RWPE1 (cell line): Measurements from ENCODE around the gene PYHIN1.

Source experiments
- CTCF ChIA-PET: fragments of 350-600 bp; sonication (Branson Sonifier 250); formaldehyde crosslinking; extraction: SDS; loops from one replicate; lab custom pipeline; 2021; lab: Yijun Ruan, JAX
- POLR2A ChIA-PET: fragments of 400-600 bp; formaldehyde crosslinking; extraction: SDS; loops from one replicate; lab custom pipeline; 2020; ENCODE audit warnings: antibody characterized with exemption; ENCODE audit not compliant: low non-redundant PET; lab: Yijun Ruan, JAX
- DNase-seq: peaks from one replicate; pipeline ENCODE4 v3.0.0; 2012; ENCODE audit warnings: low spot score
- H3K27ac ChIP-seq: fragments of 450-650 bp; 2 replicates; pipeline ENCODE4 v1.5.1; 2017
- TF ChIP-seq, protein P1 (sequence below): fragments of 450-650 bp; conservative IDR thresholded peaks from 2 replicates; pipeline ENCODE4 v1.5.1; 2017; ENCODE audit warnings: low read depth, mild to moderate bottlenecking

PYHIN1 gene

DNA sequence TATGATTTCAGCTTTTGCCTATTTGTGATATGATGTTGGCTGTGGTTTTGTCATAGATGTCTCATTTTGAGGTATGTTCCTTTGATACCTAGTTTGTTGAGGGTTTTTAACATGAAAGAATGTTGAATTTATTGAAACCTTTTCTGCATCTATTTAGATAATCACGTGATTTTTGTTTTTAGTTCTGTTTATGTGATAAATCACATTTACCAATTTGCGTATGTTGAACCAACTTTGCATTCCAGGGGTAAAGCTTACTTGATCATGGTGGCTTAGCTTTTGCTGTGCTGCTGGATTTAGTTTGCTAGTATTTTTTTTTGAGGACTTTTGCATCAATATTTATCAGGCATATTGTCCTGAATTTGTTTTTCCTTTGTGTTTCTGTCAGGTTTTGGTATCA lies 51.9 kb downstream of the PYHIN1 start:
- H3K27ac ChIP-seq, result no peak overlapping the region
- ChIA-PET CTCF (interaction anchor here (0.6 kb wide), 1 partner anchor 169 kb away, joined by 4 read pairs; no protein-coding TSS in a partner anchor), POLR2A (no interaction called here)
- no peak for DNase-seq
- TF ChIP-seq, protein P1, sequence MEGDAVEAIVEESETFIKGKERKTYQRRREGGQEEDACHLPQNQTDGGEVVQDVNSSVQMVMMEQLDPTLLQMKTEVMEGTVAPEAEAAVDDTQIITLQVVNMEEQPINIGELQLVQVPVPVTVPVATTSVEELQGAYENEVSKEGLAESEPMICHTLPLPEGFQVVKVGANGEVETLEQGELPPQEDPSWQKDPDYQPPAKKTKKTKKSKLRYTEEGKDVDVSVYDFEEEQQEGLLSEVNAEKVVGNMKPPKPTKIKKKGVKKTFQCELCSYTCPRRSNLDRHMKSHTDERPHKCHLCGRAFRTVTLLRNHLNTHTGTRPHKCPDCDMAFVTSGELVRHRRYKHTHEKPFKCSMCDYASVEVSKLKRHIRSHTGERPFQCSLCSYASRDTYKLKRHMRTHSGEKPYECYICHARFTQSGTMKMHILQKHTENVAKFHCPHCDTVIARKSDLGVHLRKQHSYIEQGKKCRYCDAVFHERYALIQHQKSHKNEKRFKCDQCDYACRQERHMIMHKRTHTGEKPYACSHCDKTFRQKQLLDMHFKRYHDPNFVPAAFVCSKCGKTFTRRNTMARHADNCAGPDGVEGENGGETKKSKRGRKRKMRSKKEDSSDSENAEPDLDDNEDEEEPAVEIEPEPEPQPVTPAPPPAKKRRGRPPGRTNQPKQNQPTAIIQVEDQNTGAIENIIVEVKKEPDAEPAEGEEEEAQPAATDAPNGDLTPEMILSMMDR, result no peak

DNA sequence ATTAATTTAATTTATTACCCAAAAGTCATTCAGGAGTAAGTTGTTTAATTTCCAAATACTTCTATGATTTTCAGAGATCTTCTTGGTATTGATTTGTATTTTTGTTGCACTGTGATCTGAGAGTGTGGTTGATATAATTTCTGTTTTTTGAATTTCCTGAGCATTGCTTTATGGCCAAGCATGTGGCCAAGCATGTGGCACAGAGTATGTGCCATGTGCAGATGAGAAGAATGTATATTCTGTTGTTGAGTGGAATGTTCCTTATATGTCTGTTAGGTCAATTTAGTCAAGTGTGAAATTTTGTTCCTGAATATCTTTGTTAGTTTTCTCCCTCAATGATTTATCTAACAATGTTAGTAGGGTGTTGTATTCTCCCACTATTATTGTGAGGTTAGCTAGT lies 53.0 kb downstream of the PYHIN1 start:
- ChIA-PET POLR2A (no interaction called here), CTCF (no interaction called here)
- no peak for DNase-seq
- no peak overlapping the region for H3K27ac ChIP-seq
- TF ChIP-seq, protein P1, result no peak

DNA sequence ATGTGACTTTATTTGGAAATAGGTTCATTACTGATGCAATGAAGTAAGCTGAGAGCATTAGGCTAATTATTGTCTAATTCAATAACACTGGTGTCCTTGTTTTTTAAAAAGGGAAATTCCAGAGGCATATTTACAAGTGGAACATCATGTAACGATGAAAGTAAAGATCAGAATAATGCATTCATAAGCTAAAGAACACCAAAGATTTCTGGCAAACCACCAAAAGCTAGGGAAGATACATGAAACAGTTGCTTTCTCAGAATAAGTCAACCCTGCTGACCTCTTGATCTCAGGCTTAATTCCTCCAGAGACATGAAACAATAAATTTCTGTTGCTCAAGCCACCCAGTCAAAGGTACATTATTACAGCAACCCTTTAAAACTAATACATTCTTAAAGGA lies 58.1 kb downstream of the PYHIN1 start:
- TF ChIP-seq, protein P1, result no peak
- no peak for DNase-seq
- CTCF ChIA-PET, result no interaction called here
- POLR2A ChIA-PET, result no interaction called here
- no peak overlapping the region for H3K27ac ChIP-seq

DNA sequence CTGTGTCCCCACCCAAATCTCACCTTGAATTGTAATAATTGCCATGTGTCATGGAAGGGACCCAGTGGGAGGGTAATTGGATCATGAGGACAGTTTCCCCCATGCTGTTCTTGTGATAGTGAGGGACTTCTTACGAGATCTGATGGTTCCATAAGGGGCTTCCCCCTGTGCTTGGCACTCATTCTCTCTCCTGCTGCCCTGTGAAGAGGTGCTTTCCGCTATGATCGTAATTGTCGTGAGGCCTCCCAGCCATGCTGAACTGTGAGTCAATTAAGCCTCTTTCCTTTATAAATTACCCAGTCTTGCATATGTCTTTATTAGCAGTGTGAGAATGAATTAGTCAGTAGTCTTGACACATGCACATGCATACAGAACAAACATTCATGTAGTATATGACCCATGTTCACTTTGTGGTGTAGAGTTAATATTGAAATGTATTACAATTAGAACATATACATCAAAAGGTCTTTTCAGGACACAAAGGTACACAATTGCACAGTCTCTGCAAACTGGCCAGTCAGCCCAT lies 61.5 kb downstream of the PYHIN1 start:
- POLR2A ChIA-PET, result no interaction called here
- no peak for DNase-seq
- CTCF ChIA-PET, result no interaction called here
- H3K27ac ChIP-seq, result no peak overlapping the region
- TF ChIP-seq, protein P1, result no peak

DNA sequence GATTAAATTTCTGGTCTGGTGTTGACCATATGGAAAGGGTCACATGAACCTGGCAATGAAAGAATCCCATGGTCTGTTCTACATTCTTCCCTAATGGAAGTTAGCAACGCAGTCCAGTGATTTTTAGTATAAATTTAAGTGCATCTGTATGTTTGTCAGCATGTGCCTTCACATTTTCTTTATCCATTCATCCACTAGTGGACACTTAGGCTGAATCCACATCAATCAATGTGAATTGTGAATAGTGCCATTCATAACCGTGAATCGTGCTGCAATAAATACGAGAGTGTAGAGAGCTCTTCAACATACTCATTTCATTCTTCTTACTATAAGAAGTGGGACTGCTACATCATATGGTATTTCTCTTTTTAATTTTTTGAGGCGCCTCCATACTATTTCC lies 65.6 kb downstream of the PYHIN1 start:
- CTCF ChIA-PET, result no interaction called here
- TF ChIP-seq, protein P1, result no peak
- POLR2A ChIA-PET, result no interaction called here
- H3K27ac ChIP-seq, result no peak overlapping the region
- no peak for DNase-seq

DNA sequence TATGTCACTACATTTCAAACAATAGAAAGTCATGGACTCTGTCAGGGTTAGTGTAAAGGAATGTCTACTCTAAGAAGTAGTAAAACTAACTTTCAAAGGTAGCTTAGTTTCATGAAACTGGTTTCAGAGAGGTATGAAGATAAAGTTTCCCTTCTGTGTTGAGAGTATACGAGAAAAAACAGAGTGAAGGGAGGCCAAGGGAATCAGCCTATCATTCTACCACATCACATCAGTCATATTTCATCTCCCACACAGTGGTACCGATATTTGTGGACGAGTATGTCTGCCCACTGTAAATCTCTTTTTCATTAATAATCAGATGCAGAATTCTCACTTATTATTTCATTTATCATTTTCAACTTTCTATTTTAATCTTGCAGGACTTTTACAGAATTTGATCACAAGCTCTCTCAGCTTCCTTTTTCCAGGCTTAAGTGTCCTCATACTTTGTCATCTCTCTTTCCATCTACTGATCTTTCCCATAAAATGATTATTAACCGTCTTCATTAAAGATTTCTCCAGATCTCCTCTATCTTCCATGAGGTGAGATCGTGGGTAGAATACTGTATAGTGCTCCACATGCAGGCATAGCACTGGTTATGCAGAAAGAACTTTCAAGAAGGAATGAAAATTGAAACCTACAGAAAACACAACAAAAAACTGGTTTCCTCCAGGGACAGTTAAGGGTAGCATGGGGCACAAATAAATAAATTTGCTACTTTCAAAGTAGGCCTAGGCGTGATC lies 66.9 kb downstream of the PYHIN1 start:
- no peak overlapping the region for H3K27ac ChIP-seq
- no peak for DNase-seq
- ChIA-PET CTCF (interaction anchor here (0.6 to 1.0 kb wide), 6 partner anchors 8 to 191 kb away, joined by 3 to 5 read pairs (median 4); partner anchors contain the start of gene IFI16), POLR2A (no interaction called here)
- TF ChIP-seq, protein P1, result no peak
